ENCODE measurements around the gene GNB1. TPM values are rescaled to one million over a fixed set of nuclear protein-coding genes. Genes with fewer than 3 reads are reported as not detected.
A peak's percentile ranks its signal among the peaks of the same experiment; 100 is the strongest.

The GNB1 gene
- 100 to 1,000 TPM; 170 to 358 (median 246) TPM for total RNA-seq
- polyA plus RNA-seq, result 10 to 100 TPM; 48.1 to 62.3 TPM
- total RNA-seq, result 210 reads per million, percentile 93 among the genes with 10 or more reads in this experiment

DNA sequence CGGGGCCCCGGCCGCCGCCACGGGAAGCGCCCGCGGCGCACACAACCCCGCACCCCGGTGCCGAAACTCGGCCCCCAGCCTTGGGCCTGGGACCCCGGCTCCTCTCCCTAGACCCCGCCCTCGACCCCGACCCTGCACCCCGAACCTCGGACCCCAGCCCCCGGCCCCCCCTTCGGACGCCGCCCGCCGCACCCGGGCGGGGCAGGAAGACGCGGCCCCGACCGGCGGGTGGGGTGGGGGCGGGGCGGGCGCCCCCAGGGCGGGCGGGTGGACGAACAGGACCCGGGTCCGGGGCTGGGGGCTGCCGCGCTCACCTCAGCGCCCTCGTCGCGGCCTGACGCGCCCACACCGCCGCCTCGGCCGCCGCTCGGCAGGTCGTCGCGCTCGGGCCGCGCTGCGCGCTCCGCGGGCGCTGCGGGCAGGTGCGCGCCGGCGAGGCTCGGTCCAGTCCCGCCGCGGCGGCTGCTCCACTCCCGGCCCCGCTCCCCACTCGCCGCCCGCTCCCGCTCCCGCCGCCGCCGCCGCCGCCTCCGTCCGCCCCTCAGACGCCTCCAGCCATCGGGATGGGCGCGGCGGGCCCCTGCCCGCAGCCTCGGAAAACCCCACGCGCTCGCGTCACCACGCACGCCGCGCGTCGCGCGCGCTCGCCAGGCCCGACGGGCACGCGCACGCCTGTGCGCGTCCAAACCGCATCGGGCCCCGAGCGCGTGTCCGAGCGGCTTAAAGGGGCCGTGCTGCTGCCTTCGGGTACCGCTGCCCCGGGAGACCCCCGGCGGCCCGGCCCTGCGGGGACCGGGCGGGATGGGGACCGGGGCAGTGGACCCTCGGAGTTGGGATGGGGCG lies at the start of gene GNB1:
Gene GNB1, minus strand, starts transcription at position 582 of the 843 bp plus-strand sequence. CDS start 65,634 bp downstream, outside the sequence.
- intact Hi-C loops (cut with micrococcal nuclease), result loop anchor here (1.0 kb wide), 4 partner anchors 19 to 774 kb away; partner anchors contain the start of genes TMEM52 (in 2 of the 2) and C1orf159 (in 1 of the 2)
- POLR2A ChIA-PET, result interaction anchor here (1.0 to 1.5 kb wide), 3 partner anchors 15 to 237 kb away, joined by 3 to 12 read pairs (median 7); no protein-coding TSS in a partner anchor
- peaks cover 36 to 52% of the 10 kb centered on the region in 2 donors for H3K4me1 ChIP-seq (ENCODE audit: control insufficient read depth in 2 of 2, insufficient read depth in 2 of 2, low read length in 2 of 2)
- H3K27ac ChIP-seq (ENCODE audit: low read depth, low read length), result peak within 1 kb of the TSS; percentile 96
- peak; percentile 88 for ATAC-seq
- Mint-ChIP-seq H3K9me3 (peaks cover 0 to 2% (median 0%) of the 10 kb centered on the region in 11 donors), H3K4me1 (peaks cover 41 to 76% (median 61%) of the 10 kb centered on the region in 7 donors), H3K27me3 (peaks cover 0 to under 1% (median 0%) of the 10 kb centered on the region in 5 donors), H3K27ac (peak within 1 kb of the TSS; percentile 89 to 98 (median 95)), H3K36me3 (peaks cover 0 to 12% (median 0%) of the 10 kb centered on the region in 5 donors), H3K4me3 (peak within 1 kb of the TSS; percentile 83 to 100 (median 90))
- peak within 1 kb of the TSS; percentile 64 for H3K4me3 ChIP-seq (ENCODE audit: low read length)
- H3K9me3 ChIP-seq (ENCODE audit: control insufficient read depth in 2 of 3, low read length in 3 of 3), result no peaks in the 10 kb centered on the region
- H3K36me3 ChIP-seq (ENCODE audit: control insufficient read depth in 2 of 3, insufficient read depth in 3 of 3, low read length in 3 of 3), result no peaks in the 10 kb centered on the region
- CTCF ChIA-PET, result no interaction called here
- H3K27me3 ChIP-seq (ENCODE audit: control insufficient read depth in 2 of 2, insufficient read depth in 2 of 2, low read length in 2 of 2), result no peaks in the 10 kb centered on the region
- DNase-seq, result peak; percentile 80 to 96 (median 93)

DNA sequence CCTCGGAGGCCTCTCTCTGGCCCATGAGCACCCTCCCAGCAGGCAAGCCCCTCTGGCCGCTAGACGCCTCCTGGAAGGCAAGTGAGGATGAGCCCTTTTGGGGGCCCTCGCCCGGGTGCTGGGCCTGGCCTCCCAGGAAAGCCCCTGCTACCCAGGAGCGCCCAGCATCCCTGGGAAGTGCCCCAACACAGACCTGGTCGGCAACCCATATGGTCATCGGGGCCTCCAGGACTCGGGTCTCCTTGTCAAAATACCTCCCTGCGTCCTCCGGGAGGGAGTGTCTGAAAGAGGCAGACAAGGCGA lies 49.2 kb upstream of the GNB1 start:
- DNase-seq (no peak), ATAC-seq (no peak)
- Histone ChIP-seq H3K27me3 (ENCODE audit: control insufficient read depth in 2 of 2, insufficient read depth in 2 of 2, low read length in 2 of 2) (no peaks in the 10 kb centered on the region), H3K27ac (ENCODE audit: low read depth, low read length) (no peak overlapping the region), H3K9me3 (ENCODE audit: control insufficient read depth in 2 of 3, low read length in 3 of 3) (no peaks in the 10 kb centered on the region), H3K36me3 (ENCODE audit: control insufficient read depth in 2 of 3, insufficient read depth in 3 of 3, low read length in 3 of 3) (no peaks in the 10 kb centered on the region), H3K4me3 (ENCODE audit: low read length) (no peak overlapping the region), H3K4me1 (ENCODE audit: control insufficient read depth in 2 of 2, insufficient read depth in 2 of 2, low read length in 2 of 2) (peaks cover 3 to 6% of the 10 kb centered on the region in 2 donors)
- no peaks in the 10 kb centered on the region for H3K36me3 Mint-ChIP-seq
- ChIA-PET POLR2A (no interaction called here), CTCF (no interaction called here)
- no peaks in the 10 kb centered on the region for H3K27me3 Mint-ChIP-seq
- H3K4me3 Mint-ChIP-seq, result no peak overlapping the region
- H3K9me3 Mint-ChIP-seq, result peaks cover 0 to 9% (median 0%) of the 10 kb centered on the region in 11 donors
- H3K4me1 Mint-ChIP-seq, result peaks cover 0 to 7% (median 3%) of the 10 kb centered on the region in 7 donors
- intact Hi-C loops (cut with micrococcal nuclease), result loop anchor here in 1 of 2 donors (5.0 kb wide), 1 partner anchor 107 kb away; no protein-coding TSS in a partner anchor
- no peak overlapping the region for H3K27ac Mint-ChIP-seq

DNA sequence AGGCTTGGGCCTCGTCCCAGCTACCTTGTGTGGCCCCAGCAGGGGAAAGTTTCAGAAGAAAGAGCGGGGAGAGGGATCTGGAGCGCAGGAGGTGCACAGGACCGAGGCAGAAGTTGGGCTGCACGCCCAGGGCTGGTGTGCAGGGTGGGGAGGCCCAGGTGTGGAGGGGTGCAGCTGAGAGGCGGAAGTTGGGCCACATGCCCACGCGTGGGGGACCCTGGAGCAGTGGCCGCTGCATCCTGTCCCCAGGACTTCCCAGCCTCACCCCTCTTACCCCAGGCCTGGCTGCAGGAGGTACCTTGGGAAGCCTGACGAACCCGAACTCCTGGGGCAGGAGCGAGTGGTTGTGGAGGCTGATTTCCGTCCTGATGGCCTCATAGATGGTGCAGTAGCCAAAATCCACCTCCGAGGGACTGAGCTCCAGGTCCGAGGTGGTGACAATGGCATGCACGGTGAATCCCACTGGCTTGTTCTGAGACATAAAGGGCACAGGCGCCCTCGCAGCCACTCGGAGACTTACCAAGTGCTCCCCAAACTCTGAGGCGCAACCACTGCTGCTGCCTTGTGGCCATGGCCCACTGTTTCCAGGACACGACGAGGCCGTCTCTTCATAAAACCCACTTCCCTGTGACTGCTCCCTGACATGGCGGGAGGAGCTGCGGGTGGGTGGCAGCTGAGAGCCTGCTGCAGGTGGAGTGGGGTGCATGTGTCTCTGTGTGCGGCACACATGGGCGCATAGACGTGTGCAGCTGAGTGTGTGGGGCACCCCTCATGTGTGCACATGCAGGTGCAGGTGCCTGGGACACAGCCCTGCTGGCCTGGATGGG lies 48.6 kb upstream of the GNB1 start:
- ChIA-PET POLR2A (interaction anchor here (0.5 kb wide), 1 partner anchor 413 kb away, joined by 7 read pairs; no protein-coding TSS in a partner anchor), CTCF (no interaction called here)
- H3K27me3 ChIP-seq (ENCODE audit: control insufficient read depth in 2 of 2, insufficient read depth in 2 of 2, low read length in 2 of 2), result no peaks in the 10 kb centered on the region
- DNase-seq (no peak), ATAC-seq (no peak)
- no peaks in the 10 kb centered on the region for H3K9me3 ChIP-seq (ENCODE audit: control insufficient read depth in 2 of 3, low read length in 3 of 3)
- H3K4me1 ChIP-seq (ENCODE audit: control insufficient read depth in 2 of 2, insufficient read depth in 2 of 2, low read length in 2 of 2), result peaks cover 3 to 6% of the 10 kb centered on the region in 2 donors
- H3K4me3 Mint-ChIP-seq, result no peak overlapping the region
- no peak overlapping the region for H3K4me3 ChIP-seq (ENCODE audit: low read length)
- intact Hi-C loops (cut with micrococcal nuclease), result loop anchor here in 1 of 2 donors (5.0 kb wide), 1 partner anchor 108 kb away; no protein-coding TSS in a partner anchor
- peaks cover 0 to 2% (median 0%) of the 10 kb centered on the region in 5 donors for H3K36me3 Mint-ChIP-seq
- H3K27ac ChIP-seq (ENCODE audit: low read depth, low read length), result no peak overlapping the region
- H3K9me3 Mint-ChIP-seq, result peaks cover 0 to 15% (median 0%) of the 10 kb centered on the region in 11 donors
- H3K4me1 Mint-ChIP-seq, result peaks cover 0 to 7% (median 3%) of the 10 kb centered on the region in 7 donors
- H3K36me3 ChIP-seq (ENCODE audit: control insufficient read depth in 2 of 3, insufficient read depth in 3 of 3, low read length in 3 of 3), result no peaks in the 10 kb centered on the region
- no peaks in the 10 kb centered on the region for H3K27me3 Mint-ChIP-seq
- no peak overlapping the region for H3K27ac Mint-ChIP-seq

DNA sequence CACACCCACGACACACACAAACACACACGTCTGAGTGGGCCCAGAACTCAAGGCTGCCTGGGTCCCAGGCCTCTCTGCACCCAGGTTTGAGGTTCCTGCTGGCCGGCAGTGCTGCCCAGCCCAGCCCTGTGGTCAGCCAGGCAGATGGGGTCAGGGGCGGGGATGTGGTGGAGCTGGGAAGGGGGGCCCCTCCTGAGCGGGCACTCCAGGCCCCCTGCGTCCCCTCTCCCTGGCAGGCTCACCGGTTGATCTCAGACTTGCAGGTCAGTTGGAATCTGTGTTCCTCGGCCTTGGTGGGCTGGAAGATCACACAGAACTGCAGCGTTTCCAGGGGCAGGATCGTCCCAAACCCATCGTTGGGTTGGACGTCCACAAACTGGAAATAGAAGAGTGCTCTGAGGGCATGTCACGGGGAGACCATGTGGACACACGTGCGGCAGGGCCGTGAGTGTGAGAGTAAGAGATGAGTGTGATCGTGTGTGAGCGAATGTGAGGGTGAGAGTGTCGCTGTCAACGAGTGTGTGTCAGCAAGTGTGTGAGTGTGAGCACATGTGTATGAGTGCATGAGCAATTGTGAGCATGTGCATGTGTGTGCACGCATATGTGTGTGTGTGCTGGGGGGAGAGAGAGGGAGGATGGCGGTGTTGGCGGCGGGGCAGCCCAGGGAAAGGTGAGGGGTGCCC lies 47.9 kb upstream of the GNB1 start:
- Histone ChIP-seq H3K4me1 (ENCODE audit: control insufficient read depth in 2 of 2, insufficient read depth in 2 of 2, low read length in 2 of 2) (peaks cover 0 to under 1% of the 10 kb centered on the region in 2 donors), H3K9me3 (ENCODE audit: control insufficient read depth in 2 of 3, low read length in 3 of 3) (no peaks in the 10 kb centered on the region), H3K27ac (ENCODE audit: low read depth, low read length) (no peak overlapping the region), H3K4me3 (ENCODE audit: low read length) (no peak overlapping the region), H3K36me3 (ENCODE audit: control insufficient read depth in 2 of 3, insufficient read depth in 3 of 3, low read length in 3 of 3) (no peaks in the 10 kb centered on the region), H3K27me3 (ENCODE audit: control insufficient read depth in 2 of 2, insufficient read depth in 2 of 2, low read length in 2 of 2) (no peaks in the 10 kb centered on the region)
- POLR2A ChIA-PET, result no interaction called here
- H3K9me3 Mint-ChIP-seq, result peaks cover 0 to 21% (median 0%) of the 10 kb centered on the region in 11 donors
- no peak for ATAC-seq
- intact Hi-C loops (cut with micrococcal nuclease), result no loop called here
- no peak overlapping the region for H3K27ac Mint-ChIP-seq
- peaks cover 0 to 7% (median 0%) of the 10 kb centered on the region in 5 donors for H3K36me3 Mint-ChIP-seq
- CTCF ChIA-PET, result no interaction called here
- H3K4me3 Mint-ChIP-seq, result no peak overlapping the region
- no peak for DNase-seq
- peaks cover 0 to 2% (median under 1%) of the 10 kb centered on the region in 7 donors for H3K4me1 Mint-ChIP-seq
- H3K27me3 Mint-ChIP-seq, result no peaks in the 10 kb centered on the region

DNA sequence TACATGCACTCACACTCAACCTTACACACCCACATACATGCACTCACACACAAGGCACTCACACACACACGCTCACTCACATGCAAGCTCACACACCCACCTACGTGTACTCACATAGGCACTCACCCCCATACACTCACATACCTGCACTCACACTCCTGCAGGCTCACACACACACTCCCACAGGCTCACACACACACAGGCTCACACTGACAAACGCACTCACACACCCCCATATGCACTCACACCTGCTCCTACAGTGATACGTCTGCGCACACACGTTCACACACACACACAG lies 47.3 kb upstream of the GNB1 start:
- H3K27me3 ChIP-seq (ENCODE audit: control insufficient read depth in 2 of 2, insufficient read depth in 2 of 2, low read length in 2 of 2), result no peaks in the 10 kb centered on the region
- intact Hi-C loops (cut with micrococcal nuclease), result no loop called here
- H3K27ac Mint-ChIP-seq, result no peak overlapping the region
- no peaks in the 10 kb centered on the region for H3K4me1 ChIP-seq (ENCODE audit: control insufficient read depth in 2 of 2, insufficient read depth in 2 of 2, low read length in 2 of 2)
- ChIA-PET CTCF (no interaction called here), POLR2A (no interaction called here)
- H3K4me3 Mint-ChIP-seq, result no peak overlapping the region
- no peaks in the 10 kb centered on the region for H3K36me3 ChIP-seq (ENCODE audit: control insufficient read depth in 2 of 3, insufficient read depth in 3 of 3, low read length in 3 of 3)
- H3K4me1 Mint-ChIP-seq, result no peaks in the 10 kb centered on the region
- no peaks in the 10 kb centered on the region for H3K27me3 Mint-ChIP-seq
- peaks cover 0 to 23% (median 0%) of the 10 kb centered on the region in 11 donors for H3K9me3 Mint-ChIP-seq
- DNase-seq (no peak), ATAC-seq (no peak)
- no peaks in the 10 kb centered on the region for H3K9me3 ChIP-seq (ENCODE audit: control insufficient read depth in 2 of 3, low read length in 3 of 3)
- H3K27ac ChIP-seq (ENCODE audit: low read depth, low read length), result no peak overlapping the region
- H3K36me3 Mint-ChIP-seq, result peaks cover 0 to 7% (median 0%) of the 10 kb centered on the region in 5 donors
- H3K4me3 ChIP-seq (ENCODE audit: low read length), result no peak overlapping the region

DNA sequence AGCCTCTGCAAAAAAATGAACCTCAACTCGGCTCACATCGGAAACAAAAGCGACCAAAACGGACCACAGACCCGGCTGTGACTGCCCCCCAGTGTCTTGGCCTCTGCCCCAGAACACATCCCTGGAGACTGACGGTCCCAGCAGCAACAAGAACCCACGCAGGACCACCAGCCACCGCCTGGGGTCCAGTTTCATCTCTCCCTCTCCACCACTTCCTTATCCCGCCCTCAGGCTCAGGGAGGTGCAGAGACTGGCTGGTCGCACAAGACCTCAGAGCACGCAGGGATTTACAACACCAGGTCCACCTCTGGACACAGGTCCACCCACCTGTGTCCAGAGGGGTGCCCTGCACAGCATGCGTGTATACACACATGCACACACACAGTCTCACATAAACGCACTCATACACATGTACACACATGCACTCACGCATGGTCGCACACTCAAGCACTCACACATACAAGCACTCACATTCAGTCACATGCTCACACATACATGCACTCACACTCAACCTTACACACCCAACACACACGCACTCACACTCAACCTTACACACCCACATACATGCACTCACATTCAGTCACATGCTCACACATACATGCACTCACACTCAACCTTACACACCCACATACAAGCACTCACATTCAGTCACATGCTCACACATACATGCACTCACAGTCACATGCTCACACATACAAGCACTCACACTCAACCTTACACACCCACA lies 46.8 kb upstream of the GNB1 start:
- H3K27ac Mint-ChIP-seq, result no peak overlapping the region
- peaks cover 0 to 23% (median 0%) of the 10 kb centered on the region in 11 donors for H3K9me3 Mint-ChIP-seq
- no peaks in the 10 kb centered on the region for H3K4me1 ChIP-seq (ENCODE audit: control insufficient read depth in 2 of 2, insufficient read depth in 2 of 2, low read length in 2 of 2)
- ChIA-PET POLR2A (no interaction called here), CTCF (no interaction called here)
- peaks cover 0 to 7% (median 0%) of the 10 kb centered on the region in 5 donors for H3K36me3 Mint-ChIP-seq
- no peaks in the 10 kb centered on the region for H3K9me3 ChIP-seq (ENCODE audit: control insufficient read depth in 2 of 3, low read length in 3 of 3)
- H3K27me3 Mint-ChIP-seq, result no peaks in the 10 kb centered on the region
- H3K4me3 Mint-ChIP-seq, result no peak overlapping the region
- ATAC-seq (no peak), DNase-seq (no peak)
- intact Hi-C loops (cut with micrococcal nuclease), result no loop called here
- H3K27ac ChIP-seq (ENCODE audit: low read depth, low read length), result no peak overlapping the region
- no peak overlapping the region for H3K4me3 ChIP-seq (ENCODE audit: low read length)
- H3K27me3 ChIP-seq (ENCODE audit: control insufficient read depth in 2 of 2, insufficient read depth in 2 of 2, low read length in 2 of 2), result no peaks in the 10 kb centered on the region
- no peaks in the 10 kb centered on the region for H3K4me1 Mint-ChIP-seq
- no peaks in the 10 kb centered on the region for H3K36me3 ChIP-seq (ENCODE audit: control insufficient read depth in 2 of 3, insufficient read depth in 3 of 3, low read length in 3 of 3)

Data from naive thymus-derived CD4-positive, alpha-beta T cell (primary cell).